Esophagus (tissue), 2 donors: ENCODE measurements around the gene TMEM119. TPM values are rescaled to one million over a fixed set of nuclear protein-coding genes. Genes with fewer than 3 reads are reported as not detected.
"Not testable (repeated sequence)": the region's sequence is repeated elsewhere in the genome, so short reads cannot be mapped to it uniquely, and the experiment has no call there.

ENCODE experiments used
- H3K27ac ChIP-seq, 2 donors: one replicate each; pipeline ENCODE4 v1.5.1; 2013; ENCODE audit warnings: low read depth in 2 of 2, mild to moderate bottlenecking in 2 of 2, inconsistent platforms in 1 of 2, low read length in 1 of 2, moderate library complexity in 1 of 2
- H3K27me3 ChIP-seq, 2 donors: one replicate each; pipeline ENCODE4 v1.6.1; 2013; ENCODE audit warnings: low read length in 2 of 2, control low read depth in 1 of 2, mild to moderate bottlenecking in 1 of 2; ENCODE audit not compliant: insufficient read depth in 2 of 2, control insufficient read depth in 1 of 2
- H3K36me3 ChIP-seq, 2 donors: one replicate each; pipeline ENCODE4 v1.6.1; 2013; ENCODE audit warnings: low read length in 1 of 2; ENCODE audit not compliant: control insufficient read depth in 2 of 2, insufficient read depth in 2 of 2
- H3K4me1 ChIP-seq, 2 donors: one replicate each; pipeline ENCODE4 v1.6.1; 2013; ENCODE audit warnings: low read length in 1 of 2; ENCODE audit not compliant: control insufficient read depth in 2 of 2, insufficient read depth in 2 of 2
- H3K4me3 ChIP-seq, 2 donors: one replicate each; pipeline ENCODE4 v1.5.1; 2013; ENCODE audit warnings: low read length in 2 of 2, mild to moderate bottlenecking in 2 of 2, low read depth in 1 of 2, moderate library complexity in 1 of 2
- H3K9me3 ChIP-seq, 2 donors: one replicate each; pipeline ENCODE4 v1.6.1; 2013; ENCODE audit warnings: mild to moderate bottlenecking in 2 of 2, low read depth in 1 of 2, low read length in 1 of 2, moderate library complexity in 1 of 2; ENCODE audit not compliant: control insufficient read depth in 2 of 2, insufficient read depth in 1 of 2
- WGBS, 2 donors: extraction: QIAGEN DNeasy Blood & Tissue Kit; methylation state at CpG; one replicate each; pipeline ENCODE4 v1.1.7; 2013; 5-methylcytosine and 5-hydroxymethylcytosine counted together
- polyA plus RNA-seq, 2 donors: library from polyadenylated mRNA; stranded (reverse); fragments of 200-250 nt; gene quantifications; one replicate each; pipeline ENCODE4 v1.2.3, GENCODE V29; 2013
- donor health status: healthy with polysubstance abuse.
- donor health status: Bipolar disorder and iron deficiency.

Gene TMEM119
- polyA plus RNA-seq, 2 donors: 0.54 to 0.63 TPM

DNA sequence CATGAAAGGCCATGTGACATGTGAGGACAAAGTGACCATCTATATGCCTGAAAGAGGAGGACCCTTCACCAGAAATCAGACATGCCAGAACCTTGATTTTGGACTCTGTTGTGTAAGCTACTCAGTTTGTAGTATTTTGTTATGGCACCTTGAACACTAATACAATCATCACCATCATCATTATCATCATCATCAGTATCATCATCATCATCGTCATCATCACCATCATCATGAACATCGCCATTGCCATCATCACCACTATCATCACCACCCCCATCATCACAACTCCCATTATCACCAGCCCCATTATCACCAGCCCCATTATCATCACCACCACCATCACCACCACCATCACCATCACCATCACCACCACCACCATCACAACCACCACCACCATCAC is 19.6 kb downstream of the TMEM119 start:
- Histone ChIP-seq H3K4me3 (no peak overlapping the region), H3K9me3 (peaks cover 0 to 6% of the 10 kb centered on the region in 2 donors), H3K27ac (no peak overlapping the region), H3K27me3 (no peaks in the 10 kb centered on the region), H3K36me3 (no peaks in the 10 kb centered on the region), H3K4me1 (no peaks in the 10 kb centered on the region)
- 84 to 96% methylated on average over 2 of the region's 2 CpGs for WGBS, 2 donors

- Histone ChIP-seq H3K27ac (no peak overlapping the region), H3K4me1 (no peaks in the 10 kb centered on the region), H3K9me3 (peaks cover 0 to 6% of the 10 kb centered on the region in 2 donors), H3K36me3 (no peaks in the 10 kb centered on the region), H3K4me3 (no peak overlapping the region), H3K27me3 (no peaks in the 10 kb centered on the region)
Observed at GRCh38 chr12:108577458-108577857, 20.4 kb downstream of the TMEM119 start.

DNA sequence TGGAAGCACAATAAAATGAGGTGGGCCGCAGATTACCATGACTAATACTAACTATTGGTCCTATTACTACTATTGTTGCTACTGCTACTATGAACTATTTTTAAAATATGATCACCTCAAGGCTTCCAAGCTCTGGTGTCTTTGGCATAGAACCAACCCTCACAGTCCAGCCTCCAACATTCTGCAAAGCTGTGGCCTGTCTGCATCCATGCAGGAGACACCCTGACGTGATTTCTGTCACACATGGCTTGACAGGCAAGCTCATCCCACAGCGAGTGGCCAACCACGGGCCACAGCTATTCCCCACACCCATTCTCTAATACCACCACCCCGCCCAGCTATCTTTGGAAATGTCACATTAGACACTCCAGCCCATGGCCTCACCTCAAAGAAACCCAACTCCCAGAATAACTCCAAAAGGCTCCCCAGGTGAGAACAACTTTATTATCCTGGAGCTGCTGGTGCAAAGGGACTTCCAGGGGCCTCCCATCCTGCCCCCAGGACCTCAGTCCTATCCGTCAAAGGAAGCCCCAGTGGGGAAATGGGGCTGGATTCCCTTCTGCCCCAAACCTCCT is 21.1 kb downstream of the TMEM119 start:
- H3K36me3 ChIP-seq: no peaks in the 10 kb centered on the region
- no peaks in the 10 kb centered on the region for H3K4me1 ChIP-seq
- no peaks in the 10 kb centered on the region for H3K27me3 ChIP-seq
- 58 to 60% methylated on average over 6 of the region's 6 CpGs for WGBS, 2 donors
- H3K9me3 ChIP-seq: peaks cover 0 to 6% of the 10 kb centered on the region in 2 donors
- H3K27ac ChIP-seq: no peak overlapping the region
- no peak overlapping the region for H3K4me3 ChIP-seq

DNA sequence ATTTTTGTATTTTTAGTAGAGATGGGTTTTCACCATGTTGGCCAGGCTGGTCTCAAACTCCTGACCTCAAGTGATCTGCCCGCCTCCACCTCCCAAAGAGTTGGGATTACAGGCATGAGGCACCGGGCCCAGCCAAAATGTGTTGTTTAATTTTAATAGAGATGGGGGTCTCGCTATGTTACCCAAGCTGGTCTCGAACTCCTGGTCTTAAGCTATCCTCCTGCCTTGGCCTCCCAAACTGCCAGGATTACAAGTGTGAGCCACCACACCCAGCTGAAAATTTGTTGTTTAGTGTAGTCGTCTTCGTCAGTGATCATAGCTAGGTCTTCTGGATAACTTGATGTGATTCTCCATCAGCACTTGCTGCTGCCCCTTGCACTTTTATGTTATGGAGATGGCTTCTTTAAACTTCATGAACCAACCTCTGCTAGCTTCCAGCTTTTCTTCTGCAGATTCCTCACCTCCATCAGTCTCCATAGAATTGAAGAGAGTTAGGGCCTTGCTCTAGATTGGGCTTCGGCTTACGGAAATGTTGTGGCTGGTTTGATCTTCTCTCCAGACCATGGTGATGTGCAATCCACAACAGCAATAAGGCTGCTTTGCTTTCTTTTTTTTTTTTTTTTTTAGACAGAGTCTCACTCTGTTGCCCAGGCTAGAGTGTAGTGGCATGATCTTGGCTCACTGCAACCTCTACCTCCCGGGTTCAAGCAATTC is 22.5 kb downstream of the TMEM119 start:
- H3K27ac ChIP-seq: no peak overlapping the region
- H3K4me3 ChIP-seq: no peak overlapping the region
- H3K36me3 ChIP-seq: peaks cover 0 to 2% of the 10 kb centered on the region in 2 donors
- no peaks in the 10 kb centered on the region for H3K27me3 ChIP-seq
- H3K4me1 ChIP-seq: no peaks in the 10 kb centered on the region
- H3K9me3 ChIP-seq: peaks cover 0 to 6% of the 10 kb centered on the region in 2 donors
- WGBS, 2 donors: 90 to 92% methylated on average over 9 of the region's 9 CpGs

DNA sequence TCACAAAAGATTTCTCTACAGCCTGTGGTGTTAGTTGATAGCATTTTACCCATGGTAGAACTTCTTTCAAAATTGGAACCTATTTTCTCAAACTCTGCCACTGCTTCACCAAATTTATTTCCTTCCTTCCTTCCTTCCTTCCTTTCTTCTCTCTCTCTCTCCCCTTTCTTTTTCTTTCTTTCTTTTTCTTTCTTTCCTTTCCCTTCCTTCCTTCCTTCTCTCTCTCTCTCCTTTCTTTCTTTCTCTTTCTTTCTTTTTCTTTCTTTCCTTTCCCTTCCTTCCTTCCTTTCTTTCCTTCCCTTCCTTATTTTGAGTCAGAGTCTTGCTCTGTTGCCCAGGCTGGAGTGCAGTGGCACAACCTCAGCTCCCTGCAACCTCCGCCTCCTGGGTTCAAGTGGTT is 23.6 kb downstream of the TMEM119 start:
- H3K27me3 ChIP-seq, H3K4me1 ChIP-seq, H3K27ac ChIP-seq, H3K4me3 ChIP-seq, H3K36me3 ChIP-seq, H3K9me3 ChIP-seq: not testable (repeated sequence)
- WGBS, 2 donors: 94 to 100% methylated on average over 1 of the region's 1 CpG

DNA sequence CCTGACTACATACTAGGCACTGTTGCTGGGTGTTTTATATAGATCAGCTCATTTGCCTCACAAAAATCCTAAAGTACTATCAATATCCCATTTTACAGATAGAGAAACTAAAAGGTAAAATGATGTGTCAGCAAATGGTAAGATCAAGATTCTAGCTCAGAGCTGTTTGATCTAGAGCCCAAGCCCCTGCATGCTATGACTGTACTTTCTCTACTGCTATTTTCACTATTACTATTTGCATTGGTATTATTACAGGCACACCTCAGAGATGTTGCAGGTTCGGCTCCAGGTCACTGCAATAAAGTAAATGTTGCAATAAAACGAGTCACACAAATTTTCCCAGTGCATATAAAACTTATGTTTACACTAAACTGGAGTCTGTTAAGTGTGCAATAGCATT is 24.6 kb downstream of the TMEM119 start:
- WGBS, 2 donors: 28 to 30% methylated on average over 2 of the region's 2 CpGs
- Histone ChIP-seq H3K27me3 (no peaks in the 10 kb centered on the region), H3K9me3 (no peaks in the 10 kb centered on the region), H3K27ac (no peak overlapping the region), H3K36me3 (peaks cover 5 to 8% of the 10 kb centered on the region in 2 donors), H3K4me1 (no peaks in the 10 kb centered on the region), H3K4me3 (no peak overlapping the region)

GRCh38 chr12:108572166-108572790 is 25.6 kb downstream of the TMEM119 start:
- Histone ChIP-seq H3K27me3 (no peaks in the 10 kb centered on the region), H3K36me3 (peaks cover 8 to 12% of the 10 kb centered on the region in 2 donors), H3K27ac (no peak overlapping the region), H3K4me1 (no peaks in the 10 kb centered on the region), H3K9me3 (no peaks in the 10 kb centered on the region), H3K4me3 (no peak overlapping the region)
- 64 to 66% methylated on average over 8 of the region's 8 CpGs for WGBS, 2 donors

- H3K36me3 ChIP-seq: peaks cover 12 to 16% of the 10 kb centered on the region in 2 donors
- no peaks in the 10 kb centered on the region for H3K27me3 ChIP-seq
- no peak overlapping the region for H3K27ac ChIP-seq
- H3K9me3 ChIP-seq: no peaks in the 10 kb centered on the region
- no peaks in the 10 kb centered on the region for H3K4me1 ChIP-seq
- WGBS, 2 donors: 86 to 88% methylated on average over 8 of the region's 8 CpGs
- no peak overlapping the region for H3K4me3 ChIP-seq
Observed at GRCh38 chr12:108571609-108572165, 26.2 kb downstream of the TMEM119 start.

- WGBS, 2 donors: 61 to 65% methylated on average over 3 of the region's 3 CpGs
- no peaks in the 10 kb centered on the region for H3K27me3 ChIP-seq
- H3K4me3 ChIP-seq: no peak overlapping the region
- no peaks in the 10 kb centered on the region for H3K4me1 ChIP-seq
- H3K27ac ChIP-seq: no peak overlapping the region
- H3K9me3 ChIP-seq: no peaks in the 10 kb centered on the region
- peaks cover 12 to 21% of the 10 kb centered on the region in 2 donors for H3K36me3 ChIP-seq
Observed at GRCh38 chr12:108570743-108571608, 26.9 kb downstream of the TMEM119 start.
